ENCODE results near the gene PPP1R10.

- TF ChIP-seq CTCF (IDR thresholded peaks at IDR 0.05; ENCODE audit: poor library complexity) (no peak), EZH2 (IDR thresholded peaks at IDR 0.05; ENCODE audit: borderline replicate concordance) (no peak), EZH2phosphoT487 (IDR thresholded peaks at IDR 0.05; ENCODE audit: low read depth, severe bottlenecking, unreplicated experiment) (no peak)
Observed at GRCh38 chr6:30599625-30600324, 17.3 kb downstream of the PPP1R10 start.

Data from hepatocyte (in vitro differentiated cells).